T-helper 17 cell (primary cell): ENCODE measurements around the gene RRAGB. TPM values are rescaled to one million over a fixed set of nuclear protein-coding genes. Genes with fewer than 3 reads are reported as not detected.
"Not testable (repeated sequence)": the region's sequence is repeated elsewhere in the genome, so short reads cannot be mapped to it uniquely, and the experiment has no call there.

Source experiments
- ATAC-seq: fragments of 150-1000 bp; cut with Tn5 transposase; 2 replicates; pipeline ENCODE4 v1.10.0; 2021; ENCODE audit warnings: mild to moderate bottlenecking, moderate library complexity
- DNase-seq, 3 donors: peaks; one replicate each; pipeline versions ENCODE4 v3.0.0 to v3.0.0-alpha.2; 2020 to 2021
- H3K9me3 ChIP-seq: one replicate; pipeline ENCODE4 v1.7.0; 2013; ENCODE audit warnings: low read length, mild to moderate bottlenecking; ENCODE audit not compliant: control insufficient read depth, poor library complexity, severe bottlenecking
- H3K27ac Mint-ChIP-seq: one replicate; pipeline ENCODE4 v1.8.0; 2022; ENCODE audit warnings: mild to moderate bottlenecking, moderate library complexity, mixed read lengths
- H3K27me3 Mint-ChIP-seq: one replicate; pipeline ENCODE4 v1.8.0; 2022; ENCODE audit warnings: mixed read lengths
- H3K36me3 Mint-ChIP-seq: one replicate; pipeline ENCODE4 v1.8.0; 2022; ENCODE audit warnings: low read depth, mixed read lengths
- H3K4me1 Mint-ChIP-seq: one replicate; pipeline ENCODE4 v1.8.0; 2022; ENCODE audit warnings: mild to moderate bottlenecking, mixed read lengths
- H3K4me3 Mint-ChIP-seq: one replicate; pipeline ENCODE4 v1.8.0; 2022; ENCODE audit warnings: mild to moderate bottlenecking, moderate library complexity, mixed read lengths
- total RNA-seq, 4 donors: library from RNA in 2 of 4; stranded (reverse) in 2 of 4; gene quantifications; one replicate each; pipeline ENCODE4 v1.2.3 and lab custom pipeline; 2022 to 2026

The RRAGB gene, protein sequence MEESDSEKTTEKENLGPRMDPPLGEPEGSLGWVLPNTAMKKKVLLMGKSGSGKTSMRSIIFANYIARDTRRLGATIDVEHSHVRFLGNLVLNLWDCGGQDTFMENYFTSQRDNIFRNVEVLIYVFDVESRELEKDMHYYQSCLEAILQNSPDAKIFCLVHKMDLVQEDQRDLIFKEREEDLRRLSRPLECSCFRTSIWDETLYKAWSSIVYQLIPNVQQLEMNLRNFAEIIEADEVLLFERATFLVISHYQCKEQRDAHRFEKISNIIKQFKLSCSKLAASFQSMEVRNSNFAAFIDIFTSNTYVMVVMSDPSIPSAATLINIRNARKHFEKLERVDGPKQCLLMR
- total RNA-seq (10 to 100 TPM; 11.0 to 13.1 TPM), total RNA-seq (lab: John Stamatoyannopoulos, UW) (14.8 to 19.6 reads per million in 2 donors)

DNA sequence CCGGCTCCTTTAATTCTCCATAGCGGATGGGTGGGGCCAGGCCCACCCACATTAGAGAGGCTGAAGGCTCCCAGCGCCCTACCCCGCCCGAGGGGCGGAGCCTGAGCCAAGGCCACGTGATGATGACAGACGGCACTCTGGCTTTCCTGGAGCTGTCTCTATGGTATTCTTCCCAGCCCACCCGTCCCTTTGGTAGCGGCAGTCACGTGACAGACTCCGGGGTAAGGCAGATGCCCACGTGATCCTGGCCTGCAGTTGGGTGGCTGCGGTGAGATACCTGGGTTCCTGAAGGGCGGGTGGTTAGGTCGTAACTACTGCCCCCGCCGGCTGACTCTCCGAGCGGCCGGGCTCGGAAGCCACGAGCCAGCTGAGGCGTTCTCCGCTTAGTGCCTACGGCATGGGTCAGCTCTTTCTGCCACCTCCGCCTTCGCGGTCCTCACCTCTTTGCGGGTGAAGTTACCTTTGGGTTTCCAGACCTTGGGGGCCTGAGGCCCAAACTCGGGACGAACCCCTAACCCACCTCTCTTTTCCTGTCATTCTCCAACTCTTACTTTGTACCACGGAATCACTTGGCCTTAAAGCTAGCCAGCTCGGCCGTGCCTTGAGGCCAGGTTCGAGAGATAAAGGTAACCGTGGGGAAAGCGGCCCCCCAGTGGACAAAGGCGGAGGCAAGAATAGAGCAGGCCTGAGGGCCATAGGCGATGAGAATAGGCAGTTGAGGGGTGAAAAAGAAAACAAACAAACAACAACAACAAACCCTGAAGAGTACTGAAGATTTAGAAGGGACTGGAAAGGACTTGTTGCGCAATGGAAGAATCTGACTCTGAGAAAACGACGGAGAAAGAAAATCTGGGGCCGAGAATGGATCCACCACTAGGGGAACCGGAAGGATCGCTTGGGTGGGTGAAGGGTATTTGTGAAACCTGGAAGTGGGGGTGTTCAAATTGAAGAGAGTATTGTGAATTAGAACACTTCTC, at the start of gene RRAGB:
RRAGB (plus strand) TSS at position 229 of the 977 bp plus-strand sequence; CDS start at position 808, 579 bp downstream.
- H3K36me3 Mint-ChIP-seq: peaks cover 4% of the 10 kb centered on the region
- ATAC-seq (peak; percentile 99), DNase-seq (peak; percentile 76 to 84 (median 78))
- peak within 1 kb of the TSS; percentile 90 for H3K4me3 Mint-ChIP-seq
- H3K27ac Mint-ChIP-seq: peak within 1 kb of the TSS; percentile 89
- peaks cover 23% of the 10 kb centered on the region for H3K4me1 Mint-ChIP-seq
- no peaks in the 10 kb centered on the region for H3K27me3 Mint-ChIP-seq
- H3K9me3 ChIP-seq: no peaks in the 10 kb centered on the region

DNA sequence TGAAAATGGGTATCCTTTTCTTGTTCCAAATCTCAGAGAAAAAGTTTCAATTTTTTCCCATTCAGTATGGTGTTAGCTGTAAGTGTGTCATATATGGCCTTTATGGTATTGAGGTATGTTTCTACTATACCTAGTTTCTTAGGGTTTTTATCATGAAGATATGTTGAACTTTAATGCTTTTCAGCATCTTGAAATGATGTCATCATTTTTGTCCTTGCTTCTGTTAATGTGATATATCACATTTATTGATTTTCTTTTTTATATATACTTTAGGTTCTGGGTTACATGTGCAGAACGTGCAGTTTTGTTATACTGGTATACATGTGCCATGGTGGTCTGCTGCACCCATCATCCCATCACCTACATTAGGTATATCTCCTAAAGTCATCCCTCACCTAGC, 49.5 kb upstream of the RRAGB start:
- no peak overlapping the region for H3K4me3 Mint-ChIP-seq
- H3K27me3 Mint-ChIP-seq: no peaks in the 10 kb centered on the region
- peaks cover 2% of the 10 kb centered on the region for H3K4me1 Mint-ChIP-seq
- DNase-seq: no peak
- no peak for ATAC-seq
- H3K36me3 Mint-ChIP-seq: no peaks in the 10 kb centered on the region
- H3K27ac Mint-ChIP-seq: no peak overlapping the region
- H3K9me3 ChIP-seq: no peaks in the 10 kb centered on the region

DNA sequence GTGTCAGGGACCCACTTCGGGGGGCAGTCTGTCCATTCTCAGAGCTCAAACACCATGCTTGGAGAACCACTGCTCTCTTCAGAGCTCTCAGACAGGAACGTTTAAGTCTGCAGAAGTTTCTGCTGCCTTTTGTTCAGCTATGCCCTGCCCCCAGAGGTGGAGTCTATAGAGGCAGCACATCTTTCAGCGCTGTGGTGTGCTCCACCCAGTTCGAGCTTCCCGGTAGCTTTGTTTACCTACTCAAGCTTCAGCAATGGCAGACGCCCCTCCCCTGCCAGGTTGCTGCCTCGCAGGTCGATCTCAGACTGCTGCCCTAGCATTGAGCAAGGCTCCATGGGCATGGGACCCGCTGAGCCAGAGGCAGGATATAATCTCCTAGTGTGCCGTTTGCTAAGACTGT, 29.0 kb upstream of the RRAGB start:
- H3K4me1 Mint-ChIP-seq, H3K4me3 Mint-ChIP-seq, H3K9me3 ChIP-seq, H3K36me3 Mint-ChIP-seq, H3K27ac Mint-ChIP-seq, ATAC-seq, DNase-seq, H3K27me3 Mint-ChIP-seq: not testable (repeated sequence)

DNA sequence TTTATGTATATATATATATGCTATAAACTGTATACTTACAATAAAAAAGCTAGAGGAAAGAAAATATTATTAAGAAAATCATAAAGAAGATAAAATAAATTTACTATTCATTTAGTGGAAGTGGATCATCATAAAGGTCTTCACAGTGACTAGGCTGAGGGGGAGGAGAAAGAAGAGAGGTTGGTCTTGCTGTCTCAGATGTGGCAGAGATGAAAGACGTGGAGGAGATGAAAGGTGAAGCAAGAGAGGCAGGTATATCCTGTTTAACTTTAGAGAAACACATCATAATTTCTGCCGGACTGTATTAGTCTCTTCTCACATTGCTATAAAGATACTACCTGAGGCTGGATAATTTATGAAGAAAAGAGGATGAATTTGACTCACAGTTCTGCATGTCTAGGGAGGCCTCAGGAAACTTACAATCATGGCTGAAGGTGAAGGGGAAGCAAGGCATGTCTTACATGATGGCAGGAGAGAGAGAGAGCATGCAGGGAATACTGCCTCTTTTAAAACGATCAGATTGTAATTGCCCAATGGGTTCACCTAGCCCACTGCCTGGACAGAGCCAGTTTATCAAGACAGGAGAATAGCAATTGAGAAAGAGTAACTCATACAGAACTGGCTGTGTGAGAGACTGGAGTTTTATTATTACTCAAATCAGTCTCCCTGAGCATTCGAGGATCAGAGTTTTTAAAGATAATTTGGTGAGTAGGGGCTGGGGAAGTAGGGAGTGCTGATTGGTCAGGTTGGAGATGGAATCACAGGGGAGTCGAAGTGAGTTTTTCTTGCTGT, 22.1 kb upstream of the RRAGB start:
- Mint-ChIP-seq H3K27me3 (no peaks in the 10 kb centered on the region), H3K4me3 (peak overlapping the region; percentile 52), H3K4me1 (peaks cover 12% of the 10 kb centered on the region), H3K27ac (peak overlapping the region; percentile 85), H3K36me3 (no peaks in the 10 kb centered on the region)
- ATAC-seq (peak; percentile 93), DNase-seq (no peak)
- no peaks in the 10 kb centered on the region for H3K9me3 ChIP-seq

DNA sequence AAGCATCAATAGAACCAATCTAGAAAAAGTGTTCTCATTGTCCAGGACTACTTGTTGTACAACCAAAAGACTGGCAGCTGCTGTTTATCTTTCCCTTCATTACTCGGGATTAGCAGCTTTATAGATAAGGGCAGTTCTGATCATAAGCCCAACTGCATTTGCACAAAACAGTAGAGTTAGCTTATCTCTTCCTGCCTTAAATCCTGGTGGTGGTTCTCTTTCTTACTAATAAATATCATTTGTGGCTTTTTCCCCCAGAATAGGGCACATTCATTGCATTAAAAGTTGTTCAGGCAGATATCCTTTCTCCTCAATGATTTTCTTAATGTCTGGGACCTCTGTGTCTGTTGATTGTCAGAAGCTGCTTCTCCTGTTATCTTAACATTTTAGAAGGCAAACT, 20.2 kb upstream of the RRAGB start:
- Mint-ChIP-seq H3K4me1 (peaks cover 12% of the 10 kb centered on the region), H3K36me3 (no peaks in the 10 kb centered on the region), H3K4me3 (no peak overlapping the region), H3K27me3 (no peaks in the 10 kb centered on the region), H3K27ac (no peak overlapping the region)
- ATAC-seq (no peak), DNase-seq (no peak)
- no peaks in the 10 kb centered on the region for H3K9me3 ChIP-seq

DNA sequence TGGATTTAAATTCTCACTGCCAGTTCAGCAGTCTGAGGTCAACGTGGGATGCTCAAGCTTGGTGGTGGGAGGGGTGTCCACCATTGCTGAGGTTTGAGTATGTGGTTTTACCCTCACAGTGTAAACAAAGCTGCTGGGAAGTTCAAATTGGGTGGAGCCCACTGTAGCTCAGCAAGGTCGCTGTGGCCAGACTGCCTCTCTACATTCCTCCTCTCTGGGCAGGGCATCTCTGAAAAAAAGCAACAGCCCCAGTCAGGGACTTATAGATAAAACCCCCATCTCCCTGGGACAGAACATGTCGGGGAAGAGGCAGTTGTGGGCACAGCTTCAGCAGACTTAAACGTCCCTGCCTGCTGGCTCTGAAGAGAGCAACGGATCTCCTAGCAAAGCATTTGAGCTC, 14.9 kb upstream of the RRAGB start:
- no peak for ATAC-seq
- no peak overlapping the region for H3K4me3 Mint-ChIP-seq
- H3K36me3 Mint-ChIP-seq: no peaks in the 10 kb centered on the region
- no peaks in the 10 kb centered on the region for H3K27me3 Mint-ChIP-seq
- no peak for DNase-seq
- no peaks in the 10 kb centered on the region for H3K9me3 ChIP-seq
- H3K4me1 Mint-ChIP-seq: peaks cover 23% of the 10 kb centered on the region
- peak overlapping the region; percentile 19 for H3K27ac Mint-ChIP-seq

DNA sequence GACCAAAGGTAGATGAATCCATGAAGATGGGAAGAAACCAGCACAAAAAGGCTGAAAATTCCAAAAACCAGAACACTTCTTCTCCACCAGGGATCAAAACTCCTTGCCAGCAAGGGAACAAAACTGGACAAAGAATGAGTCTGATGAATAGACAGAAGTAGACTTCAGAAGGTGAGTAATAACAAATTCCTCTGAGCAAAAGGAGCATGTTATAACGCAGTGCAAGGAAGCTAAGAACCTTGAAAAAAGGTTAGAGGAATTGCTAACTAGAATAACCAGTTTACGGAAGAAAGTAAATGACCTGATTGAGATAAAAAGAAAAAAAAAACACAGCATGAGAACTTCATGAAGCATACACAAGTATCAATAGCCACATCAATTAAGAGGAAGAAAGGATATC, 14.1 kb upstream of the RRAGB start:
- H3K27me3 Mint-ChIP-seq, H3K9me3 ChIP-seq, H3K4me3 Mint-ChIP-seq, DNase-seq, ATAC-seq, H3K36me3 Mint-ChIP-seq: not testable (repeated sequence)
- Mint-ChIP-seq H3K4me1 (peaks cover 22% of the 10 kb centered on the region), H3K27ac (peak overlapping the region; percentile 19)

DNA sequence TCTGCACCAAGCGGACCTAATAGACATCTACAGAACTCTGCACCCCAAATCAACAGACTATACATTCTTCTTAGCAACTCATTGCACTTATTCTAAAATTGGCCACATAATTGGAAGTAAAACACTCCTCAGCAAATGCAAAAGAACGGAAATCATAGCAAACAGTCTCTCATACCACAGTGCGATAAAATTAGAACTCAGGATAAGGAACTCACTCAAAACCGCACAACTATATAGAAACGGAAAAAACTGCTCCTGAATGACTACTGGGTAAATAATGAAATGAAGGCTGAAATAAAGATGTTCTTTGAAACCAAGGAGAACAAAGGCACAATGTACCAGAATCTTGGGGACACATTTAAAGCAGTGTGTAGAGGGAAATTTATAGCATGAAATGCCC, 12.5 kb upstream of the RRAGB start:
- H3K27ac Mint-ChIP-seq, ATAC-seq, H3K27me3 Mint-ChIP-seq, DNase-seq, H3K36me3 Mint-ChIP-seq, H3K9me3 ChIP-seq: not testable (repeated sequence)
- peak overlapping the region; percentile 34 for H3K4me3 Mint-ChIP-seq
- peaks cover 20% of the 10 kb centered on the region for H3K4me1 Mint-ChIP-seq

DNA sequence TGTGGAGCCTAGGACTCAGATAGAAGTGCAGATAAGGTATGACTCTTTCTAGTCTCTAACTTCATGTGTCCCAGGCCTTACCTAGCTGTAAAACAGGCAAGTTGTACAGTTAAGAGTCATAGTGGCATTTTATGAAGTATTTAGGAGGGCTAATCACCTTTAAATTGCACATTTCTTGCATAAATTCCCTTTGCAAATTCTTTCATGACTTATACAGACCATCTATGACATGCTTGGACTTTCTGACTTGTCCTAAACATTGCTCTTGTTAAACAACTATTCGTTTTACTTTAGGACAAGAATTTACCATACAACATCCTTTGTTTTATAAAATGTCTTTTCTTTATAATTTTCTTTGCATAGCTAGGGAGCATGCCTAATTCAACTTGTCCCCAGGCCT, 7.8 kb upstream of the RRAGB start:
- ATAC-seq: no peak
- H3K27ac Mint-ChIP-seq: no peak overlapping the region
- peaks cover 11% of the 10 kb centered on the region for H3K4me1 Mint-ChIP-seq
- H3K36me3 Mint-ChIP-seq: no peaks in the 10 kb centered on the region
- DNase-seq: no peak
- no peaks in the 10 kb centered on the region for H3K27me3 Mint-ChIP-seq
- H3K9me3 ChIP-seq: no peaks in the 10 kb centered on the region
- H3K4me3 Mint-ChIP-seq: no peak overlapping the region

DNA sequence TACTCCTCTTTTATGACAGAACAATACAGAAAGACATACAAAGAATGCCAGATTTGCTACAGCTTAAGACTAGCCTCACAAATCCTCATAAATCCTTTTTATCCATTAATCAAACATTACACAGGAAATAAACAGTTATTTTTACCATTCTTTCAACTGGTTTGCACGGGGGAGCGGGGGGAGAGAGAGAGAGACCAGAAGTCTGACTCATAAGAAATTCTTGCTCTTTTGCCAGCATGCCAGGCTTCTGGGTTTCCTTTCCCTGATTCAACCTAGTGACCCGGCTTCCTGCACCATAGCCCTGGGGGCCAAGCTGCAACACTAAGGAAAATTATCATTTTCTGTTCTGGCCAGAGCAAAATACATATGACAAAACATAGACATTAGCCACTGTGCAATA, 6.8 kb upstream of the RRAGB start:
- no peak for DNase-seq
- Mint-ChIP-seq H3K27me3 (no peaks in the 10 kb centered on the region), H3K4me1 (peaks cover 7% of the 10 kb centered on the region), H3K36me3 (no peaks in the 10 kb centered on the region), H3K4me3 (no peak overlapping the region), H3K27ac (no peak overlapping the region)
- no peak for ATAC-seq
- no peaks in the 10 kb centered on the region for H3K9me3 ChIP-seq

DNA sequence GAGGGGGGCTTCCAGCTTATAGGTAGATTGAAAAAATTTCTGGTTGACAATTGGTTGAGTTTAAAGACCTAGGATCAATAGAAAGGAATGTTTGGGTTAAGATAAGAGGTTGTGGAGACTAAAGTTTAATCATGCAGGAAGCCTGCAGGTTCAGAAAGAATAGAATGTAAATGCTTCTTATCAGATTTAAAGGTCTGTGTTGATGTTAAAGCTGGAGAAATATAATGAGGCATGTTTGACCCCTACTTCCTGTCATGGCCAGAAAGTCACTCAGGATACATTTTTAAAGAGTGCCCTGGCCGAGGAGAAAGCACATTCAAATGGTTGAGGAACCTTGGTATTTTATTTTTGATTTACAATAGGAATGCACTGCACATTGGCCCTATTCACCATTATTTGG, 3.9 kb upstream of the RRAGB start:
- ATAC-seq (no peak), DNase-seq (no peak)
- Mint-ChIP-seq H3K4me3 (no peak overlapping the region), H3K36me3 (no peaks in the 10 kb centered on the region), H3K27me3 (no peaks in the 10 kb centered on the region), H3K4me1 (peaks cover 8% of the 10 kb centered on the region), H3K27ac (no peak overlapping the region)
- H3K9me3 ChIP-seq: no peaks in the 10 kb centered on the region

DNA sequence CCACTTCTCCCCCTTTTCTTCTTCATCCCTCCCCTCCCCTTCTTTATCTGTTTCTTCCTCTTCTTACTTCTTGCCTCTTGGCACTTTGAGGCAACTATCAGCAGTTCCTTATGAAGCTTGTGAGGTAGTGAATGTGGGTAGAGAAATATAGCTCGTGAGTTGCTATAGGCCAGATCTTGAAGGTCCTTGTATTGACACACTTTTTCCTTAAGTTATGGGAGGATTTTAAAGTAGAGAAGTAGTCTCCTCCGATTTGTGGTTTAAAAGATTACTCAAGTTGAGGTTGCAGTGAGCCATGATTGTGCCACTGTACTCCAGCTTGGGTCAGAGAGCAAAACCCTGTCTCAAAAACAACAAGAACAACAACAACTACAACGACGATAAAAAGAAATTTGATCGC, 3.4 kb upstream of the RRAGB start:
- Mint-ChIP-seq H3K4me1 (peaks cover 8% of the 10 kb centered on the region), H3K27me3 (no peaks in the 10 kb centered on the region), H3K27ac (no peak overlapping the region), H3K36me3 (no peaks in the 10 kb centered on the region), H3K4me3 (no peak overlapping the region)
- ATAC-seq (no peak), DNase-seq (no peak)
- no peaks in the 10 kb centered on the region for H3K9me3 ChIP-seq

DNA sequence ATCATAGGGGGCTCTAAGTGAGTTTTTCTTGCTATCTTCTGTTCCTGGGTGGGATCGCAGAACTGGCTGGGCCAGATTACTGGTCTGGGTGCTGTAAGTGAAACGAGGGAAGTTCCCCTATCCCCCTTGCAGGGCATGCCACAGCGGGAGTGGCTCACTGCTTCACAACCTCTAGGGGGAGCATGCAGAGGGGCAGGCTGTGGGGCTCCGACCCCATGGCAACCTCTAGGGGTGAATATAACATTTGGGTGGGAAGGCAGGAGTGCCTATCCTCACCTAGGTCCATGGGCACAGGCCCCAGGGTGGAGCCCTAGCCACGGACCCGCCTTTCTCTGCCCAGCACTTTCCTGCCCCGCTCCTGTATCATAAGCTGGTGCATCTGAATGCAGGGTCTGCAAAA, 1.7 kb upstream of the RRAGB start:
- Mint-ChIP-seq H3K36me3 (no peaks in the 10 kb centered on the region), H3K27ac (no peak overlapping the region), H3K4me1 (peaks cover 11% of the 10 kb centered on the region), H3K27me3 (no peaks in the 10 kb centered on the region), H3K4me3 (no peak overlapping the region)
- ATAC-seq (no peak), DNase-seq (no peak)
- H3K9me3 ChIP-seq: no peaks in the 10 kb centered on the region
